HG02885 (cell line): ENCODE results near the gene NKG7.
"Not testable (repeated sequence)": the region's sequence is repeated elsewhere in the genome, so short reads cannot be mapped to it uniquely, and the experiment has no call there.

Experiments used
- ATAC-seq: cut with Tn5 transposase; IDR thresholded peaks from one replicate; pipeline ENCODE4 v1.9.1; 2021; ENCODE audit warnings: mild to moderate bottlenecking; ENCODE audit not compliant: unreplicated experiment, poor library complexity

Gene NKG7, protein sequence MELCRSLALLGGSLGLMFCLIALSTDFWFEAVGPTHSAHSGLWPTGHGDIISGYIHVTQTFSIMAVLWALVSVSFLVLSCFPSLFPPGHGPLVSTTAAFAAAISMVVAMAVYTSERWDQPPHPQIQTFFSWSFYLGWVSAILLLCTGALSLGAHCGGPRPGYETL

DNA sequence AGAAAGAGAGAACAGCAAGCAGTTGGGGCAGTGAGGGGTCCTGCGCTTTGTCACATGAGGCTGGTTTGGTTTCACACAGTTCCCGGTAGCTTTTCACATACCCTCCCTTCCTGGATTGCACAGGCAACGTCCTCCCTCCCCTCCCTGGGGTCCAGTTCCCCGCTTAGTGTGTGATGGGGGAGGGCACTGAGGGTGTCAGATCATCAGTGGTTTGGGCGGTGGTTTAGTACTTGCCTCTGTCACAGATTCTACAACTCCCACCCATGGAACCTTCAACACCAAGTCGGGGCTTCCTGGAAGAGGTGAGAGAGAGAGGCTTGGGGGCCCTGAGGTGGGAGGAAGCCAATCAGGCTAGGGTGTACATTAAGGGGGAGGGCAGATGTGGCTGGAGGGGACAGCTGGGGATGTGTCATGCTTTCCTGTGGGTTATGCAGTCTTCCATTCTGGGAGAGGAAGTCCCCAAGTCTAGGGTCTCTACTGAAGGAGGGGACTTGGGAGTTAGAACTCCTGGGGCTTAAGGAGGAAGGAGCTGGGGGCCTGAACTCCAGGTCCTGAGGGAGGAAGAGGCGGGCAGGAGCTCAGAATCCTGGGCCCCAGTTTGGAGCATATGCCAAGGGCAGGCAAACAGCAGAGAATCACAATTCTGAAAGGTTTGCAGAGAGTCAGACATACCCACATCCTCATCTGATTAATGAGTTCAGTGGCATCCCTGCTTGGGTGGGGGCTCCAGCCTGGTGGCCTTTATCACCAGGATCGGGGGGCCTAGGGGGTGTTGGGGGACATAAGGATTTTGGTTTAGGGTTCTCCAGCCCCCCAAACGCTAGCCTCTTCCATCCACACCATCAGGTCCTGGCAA is at the start of gene NKG7:
NKG7 (minus strand) TSS at position 6 of the 856 bp plus-strand sequence. CDS start 119 bp downstream, outside the sequence.
- peak; percentile 36 for ATAC-seq

DNA sequence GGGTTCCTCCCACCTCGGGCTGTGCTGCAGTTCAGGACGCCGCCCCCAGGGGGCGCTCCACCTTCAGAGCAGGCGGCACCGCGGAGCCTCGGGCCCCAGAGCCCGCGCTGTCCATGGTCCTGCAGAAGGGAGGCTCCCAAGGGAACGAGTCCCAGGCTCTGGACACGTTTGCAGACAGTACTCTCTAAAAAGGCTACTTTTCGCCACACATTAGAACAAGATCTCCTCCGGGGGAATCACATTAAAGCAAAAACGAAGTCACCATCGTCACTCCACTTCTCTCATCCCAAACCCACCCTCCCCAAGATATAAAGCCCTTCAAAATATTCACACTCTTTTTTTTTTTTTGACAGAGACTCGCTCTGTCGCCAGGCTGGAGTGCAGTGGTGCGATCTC is 49.6 kb upstream of the NKG7 start:
- no peak for ATAC-seq

- no peak for ATAC-seq
Measured at GRCh38 chr19:51421229-51422052, 49.0 kb upstream of the NKG7 start.

DNA sequence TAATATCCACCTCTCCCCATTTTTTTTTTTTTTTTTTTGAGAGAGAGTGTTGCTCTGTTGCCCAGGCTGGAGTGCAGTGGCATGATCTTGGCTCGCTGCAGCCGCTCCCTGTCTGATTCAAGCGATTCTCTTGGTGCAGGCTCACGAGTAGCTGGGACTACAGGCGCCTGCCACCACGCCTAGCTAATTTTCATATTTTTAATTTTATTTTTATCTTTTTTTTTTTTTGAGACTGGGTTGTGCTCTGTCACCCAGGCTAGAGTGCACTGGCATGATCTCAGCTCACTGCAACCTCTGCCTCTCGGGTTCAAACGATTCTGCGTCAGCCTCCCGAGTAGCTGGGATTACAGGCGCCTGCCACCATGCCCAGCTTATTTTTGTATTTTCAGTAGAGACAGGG is 48.1 kb upstream of the NKG7 start:
- ATAC-seq: not testable (repeated sequence)

DNA sequence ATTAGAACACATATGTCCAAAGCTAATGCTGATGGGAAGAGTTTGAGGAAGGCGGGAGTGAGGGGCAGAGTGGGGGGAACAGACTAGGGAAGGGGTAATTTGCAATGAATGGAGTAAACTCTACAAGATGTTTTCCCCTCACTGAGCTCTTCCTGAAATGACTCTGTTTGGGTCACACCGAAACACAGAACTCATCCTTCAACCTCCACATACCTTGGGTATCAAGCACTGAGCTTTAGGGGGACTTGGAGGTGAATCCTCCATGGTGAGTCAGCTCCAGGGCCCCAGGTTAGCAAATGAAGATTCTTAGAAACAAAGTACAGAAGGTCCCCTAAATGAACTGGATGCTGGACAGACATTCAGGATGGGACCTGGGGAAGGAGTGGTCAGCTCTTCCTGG is 46.3 kb upstream of the NKG7 start:
- ATAC-seq: no peak

- peak; percentile 40 for ATAC-seq
Measured at GRCh38 chr19:51417810-51418157, 45.3 kb upstream of the NKG7 start.

- peak; percentile 76 for ATAC-seq
Measured at GRCh38 chr19:51417107-51417809, 44.8 kb upstream of the NKG7 start, which contains the start of gene SIGLEC10. SIGLEC10 (minus strand) TSS chr19:51417642; CDS start chr19:51417581, 61 bp downstream.

DNA sequence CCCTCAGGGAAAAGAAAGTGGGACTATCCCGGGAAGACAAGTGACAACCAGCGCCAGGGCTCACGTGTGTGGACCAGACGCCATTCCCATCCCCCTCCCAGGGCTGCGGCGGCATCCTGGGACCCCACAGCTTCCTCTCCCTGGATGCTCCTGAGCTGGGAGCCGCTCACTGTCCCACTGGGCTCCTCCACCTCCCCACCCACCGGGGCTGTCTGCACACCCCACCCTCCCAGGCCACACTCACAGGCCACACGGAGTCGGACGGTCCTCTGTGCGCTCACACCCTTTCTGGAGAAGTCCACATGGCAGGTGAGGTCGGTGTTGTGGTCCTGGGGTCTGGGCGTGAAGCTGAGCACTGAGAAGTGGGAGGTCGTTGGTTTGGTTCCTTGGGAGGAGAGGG is 44.0 kb upstream of the NKG7 start:
- ATAC-seq: not testable (repeated sequence)

DNA sequence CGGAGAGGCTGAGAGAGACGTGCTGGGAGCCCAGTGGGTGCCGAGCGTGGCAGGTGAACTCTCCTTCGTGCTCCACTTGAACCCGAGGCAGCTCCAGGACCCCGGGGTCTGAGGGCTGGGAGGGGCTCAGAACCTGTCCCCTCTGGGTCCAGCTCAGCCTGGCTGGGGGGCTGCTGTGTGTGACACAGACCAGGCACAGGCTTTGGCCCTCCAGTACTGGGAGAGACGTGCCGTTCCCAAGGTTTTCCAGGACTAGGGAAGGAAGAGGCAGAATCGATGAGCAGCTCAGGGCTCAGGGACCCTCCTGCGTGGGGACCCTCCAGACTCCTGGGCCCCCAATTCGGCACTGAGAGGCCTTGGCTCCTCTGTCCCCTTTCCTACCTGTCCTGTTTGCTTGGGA is 42.7 kb upstream of the NKG7 start:
- ATAC-seq: no peak

GRCh38 chr19:51410950-51411748 is 38.7 kb upstream of the NKG7 start:
- ATAC-seq: no peak

GRCh38 chr19:51407511-51408131 is 35.2 kb upstream of the NKG7 start:
- ATAC-seq: peak; percentile 45

GRCh38 chr19:51402117-51402516 is 29.7 kb upstream of the NKG7 start:
- no peak for ATAC-seq

DNA sequence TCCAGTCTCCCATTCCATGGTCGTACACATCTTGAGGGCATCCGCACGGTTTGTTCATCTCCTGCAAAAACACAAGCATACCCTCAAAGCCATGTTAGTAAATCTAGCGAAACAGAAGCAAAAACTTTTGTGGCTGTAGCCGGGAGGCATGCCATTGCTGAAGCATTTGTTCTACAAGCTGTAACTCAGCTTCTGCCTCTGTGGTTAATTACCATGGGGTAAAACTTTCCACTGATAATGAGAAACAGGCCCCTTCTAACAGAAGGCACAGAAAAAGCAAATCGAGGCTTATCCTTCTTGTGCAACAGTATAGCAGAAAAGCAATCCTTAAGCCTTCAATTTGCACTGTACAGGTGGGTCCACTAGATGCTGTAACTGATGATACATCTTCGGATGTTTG is 27.5 kb upstream of the NKG7 start:
- ATAC-seq: not testable (repeated sequence)

GRCh38 chr19:51399231-51399630 is 26.8 kb upstream of the NKG7 start:
- no peak for ATAC-seq

GRCh38 chr19:51398096-51398704 is 25.7 kb upstream of the NKG7 start:
- no peak for ATAC-seq

DNA sequence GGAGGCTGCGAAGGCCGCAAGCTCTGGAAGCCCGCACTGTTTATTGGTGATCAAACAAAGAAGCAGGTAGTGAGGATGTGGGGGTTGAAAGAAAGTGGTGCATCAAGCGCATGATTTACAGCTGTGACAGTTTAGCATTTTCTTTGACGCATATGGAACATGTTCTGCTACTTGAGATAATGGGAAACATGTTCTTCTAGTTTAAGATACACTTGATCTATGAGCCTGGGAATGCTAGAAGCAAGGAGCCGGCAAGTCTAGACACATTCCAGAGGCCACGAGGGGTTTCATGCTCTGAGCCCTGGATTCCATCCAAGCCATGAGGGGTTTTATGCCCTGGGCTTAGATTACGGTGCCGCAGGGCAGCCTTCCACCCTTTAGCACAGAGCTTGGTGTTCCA is 25.0 kb upstream of the NKG7 start:
- not testable (repeated sequence) for ATAC-seq

DNA sequence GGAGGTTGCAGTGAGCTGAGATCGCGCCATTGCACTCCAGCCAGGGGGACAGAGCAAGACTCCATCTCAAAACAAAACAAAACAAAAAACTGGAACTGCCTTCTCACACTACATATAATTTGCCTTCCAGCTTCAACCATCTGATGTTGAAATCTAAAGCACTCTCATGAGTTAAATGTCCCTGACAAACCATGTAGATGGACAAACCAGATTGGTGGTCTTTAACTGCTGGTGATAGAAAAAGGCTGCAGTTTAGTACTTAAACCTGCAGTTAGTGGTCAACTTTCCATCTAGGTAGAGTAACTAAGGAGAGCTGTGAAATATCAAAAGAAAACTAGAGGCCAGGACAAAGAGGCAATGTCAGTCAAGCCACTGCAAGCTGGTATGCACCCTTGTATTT is 23.7 kb upstream of the NKG7 start:
- ATAC-seq: no peak

- ATAC-seq: peak; percentile 91
Measured at GRCh38 chr19:51394050-51394836, 21.8 kb upstream of the NKG7 start.
